HUES48 (cell line): Measurements from ENCODE around the gene PRSS12.

Experiments
- H3K27ac ChIP-seq: one replicate; pipeline ENCODE4 v1.7.0; 2013; ENCODE audit warnings: low read depth, low read length, inconsistent platforms
- H3K27me3 ChIP-seq: 2 replicates; pipeline ENCODE4 v1.6.1; 2013; ENCODE audit warnings: mild to moderate bottlenecking, low read length; ENCODE audit not compliant: control insufficient read depth, insufficient read depth
- H3K36me3 ChIP-seq: 2 replicates; pipeline ENCODE4 v1.6.1; 2013; ENCODE audit warnings: low read length; ENCODE audit not compliant: control insufficient read depth, insufficient read depth
- H3K4me1 ChIP-seq: 2 replicates; pipeline ENCODE4 v1.6.1; 2013; ENCODE audit warnings: mild to moderate bottlenecking, low read length; ENCODE audit not compliant: control insufficient read depth, insufficient read depth
- H3K4me3 ChIP-seq: 2 replicates; pipeline ENCODE4 v1.5.1; 2013; ENCODE audit warnings: mild to moderate bottlenecking, low read depth, low read length
- H3K9ac ChIP-seq: 2 replicates; pipeline ENCODE4 v1.6.1; 2013; ENCODE audit warnings: mild to moderate bottlenecking, low read depth, low read length, moderate library complexity
- H3K9me3 ChIP-seq: 2 replicates; pipeline ENCODE4 v1.6.1; 2013; ENCODE audit warnings: low read length; ENCODE audit not compliant: control insufficient read depth, insufficient read depth

The PRSS12 gene

GRCh38 chr4:118388606-118389005 is 35.8 kb upstream of the PRSS12 start:
- H3K4me3 ChIP-seq: no peak overlapping the region
- peaks cover 4% of the 10 kb centered on the region; the same call in 1 of the 2 replicates for H3K9me3 ChIP-seq
- H3K4me1 ChIP-seq: no peaks in the 10 kb centered on the region
- H3K9ac ChIP-seq: no peak overlapping the region
- no peaks in the 10 kb centered on the region for H3K36me3 ChIP-seq
- H3K27ac ChIP-seq: no peak overlapping the region
- H3K27me3 ChIP-seq: no peaks in the 10 kb centered on the region

- Histone ChIP-seq H3K27ac (no peak overlapping the region), H3K4me1 (no peaks in the 10 kb centered on the region), H3K9ac (no peak overlapping the region), H3K4me3 (no peak overlapping the region), H3K36me3 (no peaks in the 10 kb centered on the region), H3K27me3 (no peaks in the 10 kb centered on the region), H3K9me3 (peaks cover 2% of the 10 kb centered on the region; the same call in 1 of the 2 replicates)
These were observed 29.1 kb upstream of the PRSS12 start for GRCh38 chr4:118381902-118382301.

GRCh38 chr4:118373614-118374255 is 20.9 kb upstream of the PRSS12 start:
- H3K27me3 ChIP-seq: no peaks in the 10 kb centered on the region
- H3K4me3 ChIP-seq: no peak overlapping the region
- H3K36me3 ChIP-seq: no peaks in the 10 kb centered on the region
- no peaks in the 10 kb centered on the region for H3K4me1 ChIP-seq
- H3K9ac ChIP-seq: no peak overlapping the region
- no peaks in the 10 kb centered on the region for H3K9me3 ChIP-seq
- H3K27ac ChIP-seq: no peak overlapping the region

- no peak overlapping the region for H3K4me3 ChIP-seq
- no peaks in the 10 kb centered on the region for H3K4me1 ChIP-seq
- no peaks in the 10 kb centered on the region for H3K27me3 ChIP-seq
- H3K27ac ChIP-seq: no peak overlapping the region
- no peaks in the 10 kb centered on the region for H3K36me3 ChIP-seq
- H3K9me3 ChIP-seq: no peaks in the 10 kb centered on the region
- no peak overlapping the region for H3K9ac ChIP-seq
These were observed 19.4 kb upstream of the PRSS12 start for GRCh38 chr4:118372251-118372650.

GRCh38 chr4:118369231-118369630 is 16.4 kb upstream of the PRSS12 start:
- Histone ChIP-seq H3K27me3 (no peaks in the 10 kb centered on the region), H3K27ac (no peak overlapping the region), H3K4me3 (no peak overlapping the region), H3K9ac (no peak overlapping the region), H3K9me3 (no peaks in the 10 kb centered on the region), H3K36me3 (no peaks in the 10 kb centered on the region), H3K4me1 (no peaks in the 10 kb centered on the region)

- Histone ChIP-seq H3K27ac (no peak overlapping the region), H3K27me3 (no peaks in the 10 kb centered on the region), H3K4me3 (no peak overlapping the region), H3K36me3 (no peaks in the 10 kb centered on the region), H3K9ac (no peak overlapping the region), H3K9me3 (no peaks in the 10 kb centered on the region), H3K4me1 (peaks cover 4% of the 10 kb centered on the region; the same call in 1 of the 2 replicates)
These were observed 15.1 kb upstream of the PRSS12 start for GRCh38 chr4:118367872-118368271.

- no peak overlapping the region for H3K4me3 ChIP-seq
- peaks cover 9% of the 10 kb centered on the region for H3K4me1 ChIP-seq
These were observed 14.6 kb upstream of the PRSS12 start for GRCh38 chr4:118367361-118367760.

GRCh38 chr4:118363166-118363565 is 10.4 kb upstream of the PRSS12 start:
- no peak overlapping the region for H3K4me3 ChIP-seq
- no peaks in the 10 kb centered on the region for H3K36me3 ChIP-seq
- peaks cover 16% of the 10 kb centered on the region for H3K4me1 ChIP-seq
- H3K27ac ChIP-seq: no peak overlapping the region
- no peaks in the 10 kb centered on the region for H3K9me3 ChIP-seq
- no peaks in the 10 kb centered on the region for H3K27me3 ChIP-seq
- no peak overlapping the region for H3K9ac ChIP-seq

More at GRCh38 chr4:118367361-118367760, 14.6 kb upstream of the PRSS12 start:
- H3K9me3 ChIP-seq: no peaks in the 10 kb centered on the region
- H3K9ac ChIP-seq: no peak overlapping the region
- no peaks in the 10 kb centered on the region for H3K27me3 ChIP-seq
- H3K27ac ChIP-seq: no peak overlapping the region
- no peaks in the 10 kb centered on the region for H3K36me3 ChIP-seq

- Histone ChIP-seq H3K4me3 (no peak overlapping the region), H3K27me3 (no peaks in the 10 kb centered on the region), H3K9me3 (no peaks in the 10 kb centered on the region), H3K9ac (no peak overlapping the region), H3K27ac (no peak overlapping the region), H3K36me3 (no peaks in the 10 kb centered on the region), H3K4me1 (peaks cover 16% of the 10 kb centered on the region)
These were observed 8.4 kb upstream of the PRSS12 start for GRCh38 chr4:118361192-118361591.

- Histone ChIP-seq H3K9ac (no peak overlapping the region), H3K9me3 (no peaks in the 10 kb centered on the region), H3K27me3 (no peaks in the 10 kb centered on the region), H3K4me3 (no peak overlapping the region), H3K27ac (no peak overlapping the region), H3K4me1 (peaks cover 16% of the 10 kb centered on the region), H3K36me3 (no peaks in the 10 kb centered on the region)
These were observed 7.3 kb upstream of the PRSS12 start for GRCh38 chr4:118360106-118360505.

- no peak overlapping the region for H3K27ac ChIP-seq
- no peaks in the 10 kb centered on the region for H3K9me3 ChIP-seq
- peaks cover 13% of the 10 kb centered on the region for H3K27me3 ChIP-seq
- H3K9ac ChIP-seq: no peak overlapping the region
- H3K36me3 ChIP-seq: no peaks in the 10 kb centered on the region
- no peak overlapping the region for H3K4me3 ChIP-seq
- H3K4me1 ChIP-seq: peaks cover 16% of the 10 kb centered on the region
These were observed 4.8 kb upstream of the PRSS12 start for GRCh38 chr4:118357601-118358000.
